Adrenal gland (tissue), 12 donors: ENCODE results near the gene CPSF7. TPM values are rescaled to one million over a fixed set of nuclear protein-coding genes. Genes with fewer than 3 reads are reported as not detected.
A peak's percentile ranks its signal among the peaks of the same experiment; 100 is the strongest.

Experiments used
- DNase-seq, 7 donors: peaks; one replicate each; pipeline ENCODE4 v3.0.0-alpha.2; 2019 to 2020
- H3K27ac ChIP-seq, 5 donors: fragments of 200-600 bp; sonication (generic) in 4 of 5; 1 replicate in 3 of 5; 2 replicates in 2 of 5; pipeline versions ENCODE4 v1.5.1 to v1.8.0; 2016 to 2020; ENCODE audit warnings: mild to moderate bottlenecking in 1 of 5
- H3K27me3 ChIP-seq: fragments of 200-600 bp; 2 replicates; pipeline ENCODE4 v1.8.0; 2021
- H3K36me3 ChIP-seq, 2 donors: fragments of 200-600 bp; replicated peaks in 1 of 2; 1 replicate in 1 of 2; 2 replicates in 1 of 2; pipeline versions ENCODE4 v1.5.1 to v1.8.0; 2018 to 2022
- H3K4me1 ChIP-seq, 2 donors: fragments of 200-600 bp; replicated peaks in 1 of 2; 1 replicate in 1 of 2; 2 replicates in 1 of 2; pipeline versions ENCODE4 v1.5.1 to v1.8.0; 2018 to 2021
- H3K4me3 ChIP-seq, 4 donors: fragments of 200-600 bp; sonication (generic) in 3 of 4; one replicate each; pipeline ENCODE4 v1.5.1; 2016 to 2018
- H3K9me3 ChIP-seq, 3 donors: fragments of 200-600 bp; sonication (generic) in 1 of 3; replicated peaks in 1 of 3; 1 replicate in 2 of 3; 2 replicates in 1 of 3; pipeline versions ENCODE4 v1.5.1 to v1.8.0; 2016 to 2021
- CTCF ChIP-seq, 6 experiments: fragments of 450-650 bp in 4 of 6; fragments of 200-600 bp in 2 of 6; sonication (generic) in 1 of 6; IDR thresholded peaks; 1 replicate in 5 of 6; 2 replicates in 1 of 6; pipeline versions ENCODE4 v1.5.1 to v1.8.0; 2016 to 2021; ENCODE audit warnings: antibody characterized with exemption in 6 of 6, mild to moderate bottlenecking in 2 of 6, moderate library complexity in 1 of 6
- POLR2A ChIP-seq, 2 donors: fragments of 450-650 bp; IDR thresholded peaks; one replicate each; pipeline ENCODE4 v1.6.1; 2017; ENCODE audit warnings: antibody characterized with exemption in 2 of 2, mild to moderate bottlenecking in 2 of 2, moderate library complexity in 1 of 2
- WGBS, 4 donors: extraction: QIAGEN DNeasy Blood & Tissue Kit in 2 of 4; methylation state at CpG; one replicate each; pipeline versions ENCODE4 v1.1.5 to v1.1.7; 2013 to 2017; 5-methylcytosine and 5-hydroxymethylcytosine counted together
- intact Hi-C, 2 donors: fragments of 100-400 bp; cut with DNase I; formaldehyde crosslinking; loops; one replicate each; pipeline versions ENCODE4 v1.14.1 to v1.15.0; 2022 to 2023
- polyA plus RNA-seq, 3 donors: library from polyadenylated mRNA; stranded (reverse); fragments of 200-250 nt in 2 of 3; fragments of 350-450 nt in 1 of 3; fragmentation: Illumina TruSeq in 1 of 3; extraction: RNeasy Lipid Tissue Mini Kit (QIAGEN cat#74804) in 1 of 3; gene quantifications; one replicate each; pipeline ENCODE4 v1.2.3, GENCODE V29; 2013 to 2014
- total RNA-seq, 9 donors: library from RNA; depleted of rRNA in 4 of 9; stranded (reverse); fragments of >200 nt in 4 of 9; fragments of 120-200 nt in 1 of 9; fragmentation: NEBNext Ultra II Directional in 1 of 9; extraction: Animal tissue kit (Norgen Biotek cat#: 25700) in 1 of 9; gene quantifications; one replicate each; pipeline versions ENCODE4 v1.1.0 to v1.2.4, GENCODE V29; 2013 to 2023
- donor health status: healthy with polysubstance abuse.
- donor health status: Bipolar disorder and iron deficiency.
- donor health status: DM: yes; HTN: yes; CAD: no.
- donor health status: DM: no; HTN: no; CAD: no.
- donor health status: DM: no; HTN: no; CAD: no.
- donor health status: DM: yes; HTN: yes; CAD: no.

CPSF7 gene
- total and polyA plus RNA-seq, 12 donors = 24.6 to 93.5 (median 71.9) TPM

- no peak overlapping the region for H3K4me3 ChIP-seq
- TF ChIP-seq CTCF (IDR thresholded peaks at IDR 0.05) (no peak), POLR2A (IDR thresholded peaks at IDR 0.05) (no peak)
- no peak overlapping the region for H3K27ac ChIP-seq
- no peaks in the 10 kb centered on the region for H3K27me3 ChIP-seq
- 84 to 100% (median 92%) methylated on average over 1 to 3 of the region's 3 CpGs for WGBS, 4 donors
- no peaks in the 10 kb centered on the region for H3K36me3 ChIP-seq
- no peaks in the 10 kb centered on the region for H3K9me3 ChIP-seq
- peaks cover 0 to 26% of the 10 kb centered on the region in 2 donors for H3K4me1 ChIP-seq
- no peak for DNase-seq
- intact Hi-C loops = loop anchor here (5.0 kb wide), 2 partner anchors 36 to 161 kb away; no protein-coding TSS in a partner anchor
Observed at GRCh38 chr11:61476371-61476770, 46.6 kb upstream of the CPSF7 start.

GRCh38 chr11:61475433-61475832, 45.7 kb upstream of the CPSF7 start:
- H3K4me1 ChIP-seq = peaks cover 0 to 26% of the 10 kb centered on the region in 2 donors
- intact Hi-C loops = loop anchor here (5.0 kb wide), 2 partner anchors 37 to 162 kb away; no protein-coding TSS in a partner anchor

GRCh38 chr11:61474013-61474643, 44.4 kb upstream of the CPSF7 start:
- intact Hi-C loops = no loop called here
- Histone ChIP-seq H3K36me3 (no peaks in the 10 kb centered on the region), H3K4me3 (no peak overlapping the region), H3K27me3 (no peaks in the 10 kb centered on the region), H3K9me3 (no peaks in the 10 kb centered on the region), H3K27ac (peak overlapping the region in 1 of 5 donors; percentile 54), H3K4me1 (peaks cover 0 to 26% of the 10 kb centered on the region in 2 donors)
- 79 to 94% (median 89%) methylated on average over 5 to 6 of the region's 6 CpGs for WGBS, 4 donors
- DNase-seq = no peak
- TF ChIP-seq CTCF (IDR thresholded peaks at IDR 0.05) (no peak), POLR2A (IDR thresholded peaks at IDR 0.05) (no peak)

More at GRCh38 chr11:61475433-61475832, 45.7 kb upstream of the CPSF7 start:
- no peak for DNase-seq
- no peaks in the 10 kb centered on the region for H3K9me3 ChIP-seq
- WGBS, 4 donors = 83 to 96% (median 93%) methylated on average over 1 of the region's 1 CpG
- no peak overlapping the region for H3K4me3 ChIP-seq
- peak overlapping the region in 1 of 5 donors; percentile 41 for H3K27ac ChIP-seq
- no peaks in the 10 kb centered on the region for H3K27me3 ChIP-seq
- no peak for TF ChIP-seq POLR2A (IDR thresholded peaks at IDR 0.05)
- no peak for TF ChIP-seq CTCF (IDR thresholded peaks at IDR 0.05)
- no peaks in the 10 kb centered on the region for H3K36me3 ChIP-seq

GRCh38 chr11:61473370-61474012, 43.7 kb upstream of the CPSF7 start:
- TF ChIP-seq CTCF (IDR thresholded peaks at IDR 0.05) (no peak), POLR2A (IDR thresholded peaks at IDR 0.05) (no peak)
- DNase-seq = no peak
- WGBS, 4 donors = 71 to 75% (median 74%) methylated on average over 3 of the region's 3 CpGs

More at GRCh38 chr11:61473370-61474012, 43.7 kb upstream of the CPSF7 start:
- peak overlapping the region in 1 of 5 donors; percentile 54 for H3K27ac ChIP-seq
- no peaks in the 10 kb centered on the region for H3K36me3 ChIP-seq
- H3K27me3 ChIP-seq = no peaks in the 10 kb centered on the region
- H3K4me3 ChIP-seq = no peak overlapping the region
- intact Hi-C loops = no loop called here
- H3K9me3 ChIP-seq = no peaks in the 10 kb centered on the region
- peaks cover 0 to 26% of the 10 kb centered on the region in 2 donors for H3K4me1 ChIP-seq
